Gastrocnemius medialis (tissue), 4 donors: ENCODE data around the gene CKMT2.

Experiments
- POLR2A ChIP-seq, 2 donors: fragments of 450-650 bp; IDR thresholded peaks; one replicate each; pipeline ENCODE4 v1.6.1; 2017; ENCODE audit warnings: antibody characterized with exemption in 2 of 2, mild to moderate bottlenecking in 2 of 2, moderate library complexity in 2 of 2
- TF ChIP-seq, protein P1 (sequence below), 5 experiments: fragments of 450-650 bp in 3 of 5; fragments of 200-600 bp in 2 of 5; sonication (generic) in 2 of 5; IDR thresholded peaks in 4 of 5; conservative IDR thresholded peaks in 1 of 5; 1 replicate in 4 of 5; 2 replicates in 1 of 5; pipeline ENCODE4 v1.5.1; 2016 to 2019; ENCODE audit warnings: antibody characterized with exemption in 5 of 5, mild to moderate bottlenecking in 3 of 5, moderate library complexity in 3 of 5

DNA sequence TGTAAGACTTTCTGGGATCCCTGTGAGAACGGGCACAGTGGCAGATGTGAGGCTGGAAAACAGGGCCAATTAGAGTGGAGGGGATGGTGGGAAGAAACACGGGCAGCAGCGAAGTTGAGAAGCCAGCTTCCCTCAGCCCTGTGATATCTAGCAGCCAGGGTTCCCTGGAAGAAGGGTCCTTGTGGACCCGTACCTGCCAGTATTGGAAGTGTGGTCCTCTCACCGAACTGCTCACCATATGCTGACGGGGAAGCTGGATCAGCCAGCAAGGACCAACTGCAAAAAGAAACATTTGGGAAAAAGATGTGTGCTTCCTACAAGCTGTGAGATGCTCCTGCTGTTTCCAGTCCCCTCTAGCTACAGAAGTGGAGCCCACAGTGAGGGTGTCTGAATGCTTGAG, 13.6 kb downstream of the CKMT2 start:
- TF ChIP-seq, protein P1, sequence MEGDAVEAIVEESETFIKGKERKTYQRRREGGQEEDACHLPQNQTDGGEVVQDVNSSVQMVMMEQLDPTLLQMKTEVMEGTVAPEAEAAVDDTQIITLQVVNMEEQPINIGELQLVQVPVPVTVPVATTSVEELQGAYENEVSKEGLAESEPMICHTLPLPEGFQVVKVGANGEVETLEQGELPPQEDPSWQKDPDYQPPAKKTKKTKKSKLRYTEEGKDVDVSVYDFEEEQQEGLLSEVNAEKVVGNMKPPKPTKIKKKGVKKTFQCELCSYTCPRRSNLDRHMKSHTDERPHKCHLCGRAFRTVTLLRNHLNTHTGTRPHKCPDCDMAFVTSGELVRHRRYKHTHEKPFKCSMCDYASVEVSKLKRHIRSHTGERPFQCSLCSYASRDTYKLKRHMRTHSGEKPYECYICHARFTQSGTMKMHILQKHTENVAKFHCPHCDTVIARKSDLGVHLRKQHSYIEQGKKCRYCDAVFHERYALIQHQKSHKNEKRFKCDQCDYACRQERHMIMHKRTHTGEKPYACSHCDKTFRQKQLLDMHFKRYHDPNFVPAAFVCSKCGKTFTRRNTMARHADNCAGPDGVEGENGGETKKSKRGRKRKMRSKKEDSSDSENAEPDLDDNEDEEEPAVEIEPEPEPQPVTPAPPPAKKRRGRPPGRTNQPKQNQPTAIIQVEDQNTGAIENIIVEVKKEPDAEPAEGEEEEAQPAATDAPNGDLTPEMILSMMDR (IDR thresholded peaks at IDR 0.05 in 4 of 5, conservative IDR thresholded peaks at IDR 0.05 in 1 of 5): no peak
- TF ChIP-seq POLR2A (IDR thresholded peaks at IDR 0.05): no peak
